HL-60 (cell line): Measurements from ENCODE around the gene LDAH.

ENCODE experiments used
- DNase-seq, 2 experiments: peaks; one replicate each; pipeline ENCODE4 v3.0.0-alpha.2; 2010 to 2020; ENCODE audit warnings: low read depth in 1 of 2, low spot score in 1 of 2
- H3K27ac ChIP-seq: fragments of 250-450 bp; sonication (Bioruptor Pico); replicated peaks from 2 replicates; pipeline ENCODE4 v1.5.1; 2020; ENCODE audit warnings: mild to moderate bottlenecking, moderate library complexity
- H3K27me3 ChIP-seq: fragments of 250-450 bp; sonication (Bioruptor Pico); 2 replicates; pipeline ENCODE4 v1.5.1; 2021; ENCODE audit warnings: mild to moderate bottlenecking, moderate library complexity; ENCODE audit not compliant: insufficient read depth, poor library complexity, severe bottlenecking
- H3K4me3 ChIP-seq: replicated peaks from 2 replicates; pipeline ENCODE4 v1.5.1; 2011; ENCODE audit warnings: mild to moderate bottlenecking, control low read depth, low read length; ENCODE audit not compliant: insufficient read depth
- CTCF ChIP-seq: IDR thresholded peaks from one replicate; pipeline ENCODE4 v1.5.1; 2011; ENCODE audit warnings: low read length, control low read depth, inconsistent platforms; ENCODE audit not compliant: insufficient read depth
- GABPA ChIP-seq: IDR thresholded peaks from 2 replicates; pipeline ENCODE4 v1.6.1; 2012; ENCODE audit warnings: low read depth
- POLR2AphosphoS5 ChIP-seq: IDR thresholded peaks from 2 replicates; pipeline ENCODE4 v1.6.1; 2012; ENCODE audit warnings: low read depth
- SPI1 ChIP-seq: IDR thresholded peaks from 2 replicates; pipeline ENCODE4 v1.6.1; 2012; ENCODE audit warnings: low read depth, mild to moderate bottlenecking, borderline replicate concordance
- TF ChIP-seq, protein P1 (sequence below): IDR thresholded peaks from 2 replicates; pipeline ENCODE4 v1.6.1; 2012; ENCODE audit warnings: low read depth; ENCODE audit not compliant: insufficient replicate concordance

LDAH gene

GRCh38 chr2:20836521-20836920 lies 13.6 kb upstream of the LDAH start:
- Histone ChIP-seq H3K27me3 (peaks cover 3% of the 10 kb centered on the region), H3K27ac (no peak overlapping the region), H3K4me3 (no peak overlapping the region)
- TF ChIP-seq POLR2AphosphoS5 (no peak), SPI1 (no peak), GABPA (no peak), CTCF (no peak)
- TF ChIP-seq, protein P1, sequence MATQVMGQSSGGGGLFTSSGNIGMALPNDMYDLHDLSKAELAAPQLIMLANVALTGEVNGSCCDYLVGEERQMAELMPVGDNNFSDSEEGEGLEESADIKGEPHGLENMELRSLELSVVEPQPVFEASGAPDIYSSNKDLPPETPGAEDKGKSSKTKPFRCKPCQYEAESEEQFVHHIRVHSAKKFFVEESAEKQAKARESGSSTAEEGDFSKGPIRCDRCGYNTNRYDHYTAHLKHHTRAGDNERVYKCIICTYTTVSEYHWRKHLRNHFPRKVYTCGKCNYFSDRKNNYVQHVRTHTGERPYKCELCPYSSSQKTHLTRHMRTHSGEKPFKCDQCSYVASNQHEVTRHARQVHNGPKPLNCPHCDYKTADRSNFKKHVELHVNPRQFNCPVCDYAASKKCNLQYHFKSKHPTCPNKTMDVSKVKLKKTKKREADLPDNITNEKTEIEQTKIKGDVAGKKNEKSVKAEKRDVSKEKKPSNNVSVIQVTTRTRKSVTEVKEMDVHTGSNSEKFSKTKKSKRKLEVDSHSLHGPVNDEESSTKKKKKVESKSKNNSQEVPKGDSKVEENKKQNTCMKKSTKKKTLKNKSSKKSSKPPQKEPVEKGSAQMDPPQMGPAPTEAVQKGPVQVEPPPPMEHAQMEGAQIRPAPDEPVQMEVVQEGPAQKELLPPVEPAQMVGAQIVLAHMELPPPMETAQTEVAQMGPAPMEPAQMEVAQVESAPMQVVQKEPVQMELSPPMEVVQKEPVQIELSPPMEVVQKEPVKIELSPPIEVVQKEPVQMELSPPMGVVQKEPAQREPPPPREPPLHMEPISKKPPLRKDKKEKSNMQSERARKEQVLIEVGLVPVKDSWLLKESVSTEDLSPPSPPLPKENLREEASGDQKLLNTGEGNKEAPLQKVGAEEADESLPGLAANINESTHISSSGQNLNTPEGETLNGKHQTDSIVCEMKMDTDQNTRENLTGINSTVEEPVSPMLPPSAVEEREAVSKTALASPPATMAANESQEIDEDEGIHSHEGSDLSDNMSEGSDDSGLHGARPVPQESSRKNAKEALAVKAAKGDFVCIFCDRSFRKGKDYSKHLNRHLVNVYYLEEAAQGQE: no peak
- no peak for DNase-seq

GRCh38 chr2:20834331-20834730 lies 11.4 kb upstream of the LDAH start:
- TF ChIP-seq SPI1: no peak
- no peak for TF ChIP-seq CTCF
- TF ChIP-seq, protein P1: no peak
- no peak for TF ChIP-seq GABPA
- TF ChIP-seq POLR2AphosphoS5: no peak
- Histone ChIP-seq H3K4me3 (no peak overlapping the region), H3K27me3 (peaks cover 6% of the 10 kb centered on the region), H3K27ac (no peak overlapping the region)
- DNase-seq: no peak

GRCh38 chr2:20832606-20833005 lies 9.7 kb upstream of the LDAH start:
- Histone ChIP-seq H3K4me3 (no peak overlapping the region), H3K27me3 (peaks cover 6% of the 10 kb centered on the region), H3K27ac (no peak overlapping the region)
- no peak for DNase-seq
- TF ChIP-seq SPI1: no peak
- TF ChIP-seq CTCF: no peak
- TF ChIP-seq, protein P1: no peak
- no peak for TF ChIP-seq GABPA
- no peak for TF ChIP-seq POLR2AphosphoS5
